Endothelial cell of umbilical vein (primary cell): ENCODE results near the gene OLFM1. TPM values are rescaled to one million over a fixed set of nuclear protein-coding genes. Genes with fewer than 3 reads are reported as not detected.
"Not testable (repeated sequence)": the region's sequence is repeated elsewhere in the genome, so short reads cannot be mapped to it uniquely, and the experiment has no call there.

ENCODE experiments used
- BruUV-seq: library from RNA; stranded (reverse); fragments of 400-500 nt; replicated peaks from 2 replicates; lab custom pipeline; 2021; lab: Mats Ljungman, UMichigan
- CTCF ChIA-PET: fragments of 300-600, 350-600 bp; sonication (Branson Sonifier 250); formaldehyde crosslinking; loops from one replicate; lab custom pipeline; 2021; ENCODE audit warnings: antibody characterized with exemption, inconsistent platforms; lab: Charles Lee
- POLR2A ChIA-PET: fragments of 300-600, 350-600 bp; sonication (Branson Sonifier 250); formaldehyde crosslinking; loops from one replicate; lab custom pipeline; 2021; ENCODE audit warnings: antibody characterized with exemption, inconsistent platforms; lab: Charles Lee
- DNase-seq: peaks from one replicate; pipeline ENCODE4 v3.0.0-alpha.2; 2011; ENCODE audit warnings: low read depth, low spot score
- FAIRE-seq: peaks from 2 replicates; lab custom pipeline; 2011; peaks lifted over from hg19 to GRCh38; lab: Jason Lieb, UNC
- H2AFZ ChIP-seq: 2 replicates; pipeline ENCODE4 v1.6.0; 2012; ENCODE audit warnings: low read depth, low read length, control low read depth, inconsistent platforms
- H3K27ac ChIP-seq: 2 replicates; pipeline ENCODE4 v1.5.1; 2011; ENCODE audit warnings: low read depth, mild to moderate bottlenecking, control low read depth, low read length, moderate library complexity; ENCODE audit not compliant: insufficient read depth
- H3K27me3 ChIP-seq, 2 experiments: 2 replicates each; pipeline versions ENCODE4 v1.6.0 to v1.6.1; 2011; ENCODE audit warnings: low read length in 2 of 2, mixed read lengths in 1 of 2; ENCODE audit not compliant: control insufficient read depth in 2 of 2, insufficient read depth in 2 of 2
- H3K36me3 ChIP-seq, 2 experiments: 2 replicates in 1 of 2; 3 replicates in 1 of 2; pipeline ENCODE4 v1.5.1; 2011; ENCODE audit warnings: low read length in 2 of 2, mild to moderate bottlenecking in 1 of 2, moderate library complexity in 1 of 2; ENCODE audit not compliant: control insufficient read depth in 2 of 2, insufficient read depth in 2 of 2; ENCODE audit errors: extremely low read depth in 1 of 2
- H3K4me1 ChIP-seq: 3 replicates; pipeline ENCODE4 v1.5.1; 2011; ENCODE audit warnings: mild to moderate bottlenecking, low read length; ENCODE audit not compliant: control insufficient read depth, insufficient read depth; ENCODE audit errors: extremely low read depth
- H3K4me2 ChIP-seq: 2 replicates; pipeline ENCODE4 v1.6.1; 2011; ENCODE audit warnings: low read length, control low read depth, mixed read lengths; ENCODE audit not compliant: insufficient read depth
- H3K4me3 ChIP-seq, 3 experiments: fragments of 200-600 bp in 1 of 3; sonication (generic), shearing (Covaris generic) in 1 of 3; replicated peaks in 1 of 3; 2 replicates each; pipeline ENCODE4 v1.5.1; 2011 to 2016; ENCODE audit warnings: control low read depth in 3 of 3, low read length in 3 of 3, mild to moderate bottlenecking in 2 of 3, inconsistent platforms in 1 of 3, low read depth in 1 of 3, moderate library complexity in 1 of 3; ENCODE audit not compliant: insufficient read depth in 1 of 3
- H3K79me2 ChIP-seq: 2 replicates; pipeline ENCODE4 v1.6.0; 2012; ENCODE audit warnings: low read length, inconsistent platforms; ENCODE audit not compliant: control insufficient read depth, insufficient read depth
- H3K9ac ChIP-seq: replicated peaks from 2 replicates; pipeline ENCODE3; 2011; ENCODE audit warnings: low read length, control low read depth; ENCODE audit not compliant: insufficient read depth; ENCODE audit errors: extremely low read depth
- H3K9me1 ChIP-seq: replicated peaks from 3 replicates; pipeline ENCODE4 v1.6.0; 2011; ENCODE audit warnings: mild to moderate bottlenecking, low read length; ENCODE audit not compliant: control insufficient read depth, insufficient read depth; ENCODE audit errors: extremely low read depth
- H3K9me3 ChIP-seq: replicated peaks from 2 replicates; pipeline ENCODE4 v1.5.1; 2012; ENCODE audit warnings: low read length, inconsistent platforms; ENCODE audit not compliant: control insufficient read depth, insufficient read depth
- H4K20me1 ChIP-seq: replicated peaks from 2 replicates; pipeline ENCODE3; 2011; ENCODE audit warnings: mild to moderate bottlenecking, low read length; ENCODE audit not compliant: control insufficient read depth, insufficient read depth; ENCODE audit errors: extremely low read depth
- CTCF ChIP-seq, 2 donors: IDR thresholded peaks; 1 replicate in 1 of 2; 2 replicates in 1 of 2; pipeline ENCODE4 v1.5.1; 2011; ENCODE audit warnings: low read length in 2 of 2, mild to moderate bottlenecking in 2 of 2, moderate library complexity in 2 of 2, control low read depth in 1 of 2, inconsistent platforms in 1 of 2, low read depth in 1 of 2; ENCODE audit not compliant: insufficient read depth in 1 of 2; ENCODE audit errors: extremely low read depth in 1 of 2
- EZH2 ChIP-seq: IDR thresholded peaks from 2 replicates; pipeline ENCODE4 v1.6.1; 2012; ENCODE audit warnings: borderline replicate concordance, low read depth, mild to moderate bottlenecking, moderate library complexity, low read length, inconsistent platforms; ENCODE audit not compliant: severe bottlenecking
- FOS ChIP-seq: IDR thresholded peaks from 2 replicates; pipeline ENCODE4 v1.6.1; 2011; ENCODE audit warnings: mild to moderate bottlenecking, low read length, moderate library complexity, borderline replicate concordance; ENCODE audit not compliant: insufficient read depth
- JUN ChIP-seq: IDR thresholded peaks from 2 replicates; pipeline ENCODE4 v1.6.1; 2011; ENCODE audit warnings: borderline replicate concordance, low read depth; ENCODE audit not compliant: insufficient read length, insufficient read depth
- MAX ChIP-seq: IDR thresholded peaks from 2 replicates; pipeline ENCODE4 v1.6.1; 2011; ENCODE audit not compliant: insufficient read depth, insufficient read length
- MYC ChIP-seq: IDR thresholded peaks from one replicate; pipeline ENCODE4 v1.6.1; 2011; ENCODE audit warnings: mild to moderate bottlenecking, low read depth, low read length
- dilution Hi-C: fragments of 300-500 bp; cut with MboI; formaldehyde crosslinking; loops from one replicate; pipeline ENCODE4 v1.15.0; 2019; ENCODE audit warnings: low sequenced_read_pairs; ENCODE audit not compliant: extremely low pct_ligation_motif_present
- intact Hi-C: fragments of 100-400 bp; cut with micrococcal nuclease; formaldehyde crosslinking; loops from one replicate; pipeline ENCODE4 v1.10.0; 2022
- polyA plus RNA-seq, 4 experiments: library from polyadenylated mRNA; depleted of rRNA in 3 of 4; stranded (reverse) in 3 of 4; unstranded in 1 of 4; fragments of >200 nt; gene quantifications; 2 replicates each; pipeline versions ENCODE4 v1.2.1 to v1.2.3, GENCODE V29; 2011 to 2012; ENCODE audit warnings: missing spikeins in 1 of 4
- total RNA-seq: library from RNA; stranded (reverse); gene quantifications from 2 replicates; pipeline ENCODE4 v1.2.3, GENCODE V29; 2021

Gene OLFM1
- total and polyA plus RNA-seq, 2 donors (not counting 3 experiments of a cell fraction or from before 2014, with no cell fraction given), result 0.07 to 0.95 TPM

- ChIA-PET POLR2A (no interaction called here), CTCF (no interaction called here)
- FAIRE-seq (no peak), DNase-seq (no peak)
- H3K4me2 ChIP-seq, result no peak overlapping the region
- no peaks in the 10 kb centered on the region for H3K36me3 ChIP-seq
- H3K9me1 ChIP-seq, result no peaks in the 10 kb centered on the region
- no peak for TF ChIP-seq FOS
- no TSS peak for BruUV-seq
- no peaks in the 10 kb centered on the region for H3K79me2 ChIP-seq
- H3K9me3 ChIP-seq, result peaks cover 3% of the 10 kb centered on the region
- H3K27ac ChIP-seq, result no peak overlapping the region
- no peak overlapping the region for H3K4me3 ChIP-seq
- H2AFZ ChIP-seq, result no peak overlapping the region
- H3K4me1 ChIP-seq, result no peaks in the 10 kb centered on the region
- dilution Hi-C loops (no loop called here), intact Hi-C loops (no loop called here)
- no peaks in the 10 kb centered on the region for H3K27me3 ChIP-seq
- H4K20me1 ChIP-seq, result no peaks in the 10 kb centered on the region
- no peak overlapping the region for H3K9ac ChIP-seq
Observed at GRCh38 chr9:135159801-135160200, 72.3 kb downstream of the OLFM1 start.

- CTCF ChIA-PET, result no interaction called here
- Histone ChIP-seq H3K4me1 (no peaks in the 10 kb centered on the region), H4K20me1 (no peaks in the 10 kb centered on the region), H3K27ac (no peak overlapping the region), H3K4me3 (no peak overlapping the region), H3K9me3 (peaks cover 3% of the 10 kb centered on the region), H3K9me1 (no peaks in the 10 kb centered on the region), H3K9ac (no peak overlapping the region), H3K79me2 (no peaks in the 10 kb centered on the region), H3K4me2 (no peak overlapping the region), H2AFZ (no peak overlapping the region), H3K36me3 (no peaks in the 10 kb centered on the region), H3K27me3 (no peaks in the 10 kb centered on the region)
- BruUV-seq, result no TSS peak
- POLR2A ChIA-PET, result no interaction called here
- no peak for TF ChIP-seq CTCF (IDR thresholded peaks at IDR 0.05; ENCODE audit: extremely low read depth in 1 of 2, insufficient read depth in 1 of 2, low read depth in 1 of 2, low read length in 2 of 2)
- TF ChIP-seq MYC, result no peak
- no peak for TF ChIP-seq MAX
- TF ChIP-seq JUN, result no peak
- no peak for TF ChIP-seq EZH2
- no peak for DNase-seq
- no peak for FAIRE-seq
- intact Hi-C loops, result no loop called here
- dilution Hi-C loops, result no loop called here
Observed at GRCh38 chr9:135160862-135161261, 73.4 kb downstream of the OLFM1 start.

- dilution Hi-C loops, H3K9me3 ChIP-seq, CTCF ChIA-PET, H3K79me2 ChIP-seq, H3K27ac ChIP-seq, H3K9me1 ChIP-seq, intact Hi-C loops, POLR2A ChIA-PET, BruUV-seq, H3K4me1 ChIP-seq, H3K36me3 ChIP-seq, H3K27me3 ChIP-seq, H3K9ac ChIP-seq, DNase-seq, H3K4me2 ChIP-seq, H4K20me1 ChIP-seq, H2AFZ ChIP-seq, FAIRE-seq, H3K4me3 ChIP-seq: not testable (repeated sequence)
Observed at GRCh38 chr9:135162599-135162998, 75.1 kb downstream of the OLFM1 start.
